ENCODE data around the gene SAMD13. TPM values are rescaled to one million over a fixed set of nuclear protein-coding genes. Genes with fewer than 3 reads are reported as not detected.

Gene SAMD13
- total RNA-seq, 6 experiments from 2014 or later, result 0.40 to 0.68 (median 0.47) TPM; not detected in 3

DNA sequence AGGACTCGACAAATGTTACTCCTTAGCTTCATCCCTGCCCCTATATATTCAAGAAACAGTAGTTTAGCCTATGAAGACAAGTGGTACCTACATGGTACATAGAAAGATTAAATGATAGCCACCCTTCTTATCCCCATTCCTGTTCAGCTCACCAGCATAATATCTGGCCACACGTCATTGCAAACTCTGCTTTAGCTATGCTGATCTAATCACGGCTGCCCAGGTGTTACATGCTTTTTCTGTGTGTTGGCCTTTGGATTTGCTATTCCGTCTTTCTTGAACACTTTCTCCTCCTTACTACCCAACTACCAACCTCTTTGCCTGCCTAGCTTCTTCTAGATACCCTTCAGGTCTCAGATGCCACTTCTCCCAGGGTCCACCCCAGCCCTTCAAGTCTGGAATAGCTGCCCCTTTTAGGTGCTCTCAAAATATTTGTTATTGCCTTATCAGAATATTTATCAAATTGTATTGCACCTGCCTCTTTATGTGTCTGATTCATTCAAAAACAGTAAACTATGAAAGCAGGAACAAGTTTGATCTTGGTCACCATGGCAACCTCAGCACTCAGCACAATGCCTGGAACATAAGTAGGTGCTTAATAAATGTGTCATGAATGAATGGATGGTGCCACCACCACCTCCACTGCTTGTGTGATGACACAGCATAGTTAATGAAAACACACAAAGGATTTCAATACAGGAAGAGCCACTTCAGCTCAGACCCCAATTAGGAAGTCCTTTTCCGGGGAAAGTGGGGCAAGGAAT, 85.4 kb downstream of the SAMD13 start:
- TF ChIP-seq POLR2A (IDR thresholded peaks at IDR 0.05), result no peak
- TF ChIP-seq, protein P1, sequence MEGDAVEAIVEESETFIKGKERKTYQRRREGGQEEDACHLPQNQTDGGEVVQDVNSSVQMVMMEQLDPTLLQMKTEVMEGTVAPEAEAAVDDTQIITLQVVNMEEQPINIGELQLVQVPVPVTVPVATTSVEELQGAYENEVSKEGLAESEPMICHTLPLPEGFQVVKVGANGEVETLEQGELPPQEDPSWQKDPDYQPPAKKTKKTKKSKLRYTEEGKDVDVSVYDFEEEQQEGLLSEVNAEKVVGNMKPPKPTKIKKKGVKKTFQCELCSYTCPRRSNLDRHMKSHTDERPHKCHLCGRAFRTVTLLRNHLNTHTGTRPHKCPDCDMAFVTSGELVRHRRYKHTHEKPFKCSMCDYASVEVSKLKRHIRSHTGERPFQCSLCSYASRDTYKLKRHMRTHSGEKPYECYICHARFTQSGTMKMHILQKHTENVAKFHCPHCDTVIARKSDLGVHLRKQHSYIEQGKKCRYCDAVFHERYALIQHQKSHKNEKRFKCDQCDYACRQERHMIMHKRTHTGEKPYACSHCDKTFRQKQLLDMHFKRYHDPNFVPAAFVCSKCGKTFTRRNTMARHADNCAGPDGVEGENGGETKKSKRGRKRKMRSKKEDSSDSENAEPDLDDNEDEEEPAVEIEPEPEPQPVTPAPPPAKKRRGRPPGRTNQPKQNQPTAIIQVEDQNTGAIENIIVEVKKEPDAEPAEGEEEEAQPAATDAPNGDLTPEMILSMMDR (IDR thresholded peaks at IDR 0.05), result no peak
- H3K36me3 ChIP-seq, result no peaks in the 10 kb centered on the region
- intact Hi-C loops (cut with DNase I), result no loop called here
- H3K9me3 ChIP-seq, result no peaks in the 10 kb centered on the region
- no peaks in the 10 kb centered on the region for H3K4me1 ChIP-seq
- no peak overlapping the region for H3K27ac ChIP-seq
- ATAC-seq, result no peak
- H3K4me3 ChIP-seq, result no peak overlapping the region
- 72% methylated on average over 4 of the region's 5 CpGs for WGBS (ENCODE audit: insufficient coverage, low coverage, low lambda C conversion rate, missing lambda C conversion rate)
- DNase-seq, result no peak
- H3K27me3 ChIP-seq, result no peaks in the 10 kb centered on the region

DNA sequence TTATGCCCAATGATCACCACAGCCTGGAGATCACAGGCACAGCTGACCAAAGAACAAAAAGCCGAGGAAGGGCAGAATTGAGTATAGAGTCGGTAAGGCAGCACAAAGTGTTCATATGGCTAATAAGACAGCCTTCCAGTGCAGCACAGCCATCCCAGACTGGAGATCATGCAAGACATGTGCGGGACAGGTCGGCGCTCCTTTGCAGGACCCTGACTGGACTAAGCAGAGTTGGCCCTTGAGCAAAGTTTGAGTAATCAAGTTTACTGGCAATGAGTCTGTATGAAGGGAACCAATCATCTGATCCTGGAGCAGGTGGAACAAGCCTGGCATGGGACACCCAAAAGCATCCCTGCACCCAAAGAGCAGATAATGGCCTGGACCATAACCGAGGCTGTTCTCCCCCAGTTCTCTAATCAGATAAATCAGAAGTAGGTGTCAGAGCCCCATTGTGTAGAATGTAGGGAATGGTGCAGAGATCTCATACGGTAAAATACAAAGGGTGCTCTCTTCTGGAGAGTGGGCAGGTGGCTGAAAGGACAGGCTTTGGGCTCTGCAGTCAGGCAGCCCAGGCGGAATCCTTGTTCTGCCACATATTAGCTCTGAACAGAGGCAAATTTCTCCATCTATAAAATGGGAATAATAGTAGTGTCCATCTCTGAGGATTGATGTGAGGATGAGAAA, 86.1 kb downstream of the SAMD13 start:
- TF ChIP-seq POLR2A (IDR thresholded peaks at IDR 0.05), result no peak
- TF ChIP-seq, protein P1 (IDR thresholded peaks at IDR 0.05), result no peak
- Histone ChIP-seq H3K4me1 (no peaks in the 10 kb centered on the region), H3K9me3 (no peaks in the 10 kb centered on the region), H3K4me3 (no peak overlapping the region), H3K27ac (no peak overlapping the region), H3K36me3 (no peaks in the 10 kb centered on the region), H3K27me3 (no peaks in the 10 kb centered on the region)
- ATAC-seq (no peak), DNase-seq (no peak)
- 82% methylated on average over 5 of the region's 8 CpGs for WGBS (ENCODE audit: insufficient coverage, low coverage, low lambda C conversion rate, missing lambda C conversion rate)
- intact Hi-C loops (cut with DNase I), result no loop called here

GRCh38 chr1:84390226-84390625, 88.7 kb downstream of the SAMD13 start:
- ATAC-seq (no peak), DNase-seq (no peak)
- Histone ChIP-seq H3K9me3 (no peaks in the 10 kb centered on the region), H3K4me3 (no peak overlapping the region), H3K4me1 (no peaks in the 10 kb centered on the region), H3K27me3 (no peaks in the 10 kb centered on the region), H3K27ac (no peak overlapping the region), H3K36me3 (no peaks in the 10 kb centered on the region)
- TF ChIP-seq, protein P1 (IDR thresholded peaks at IDR 0.05), result no peak
- TF ChIP-seq POLR2A (IDR thresholded peaks at IDR 0.05), result no peak
- intact Hi-C loops (cut with DNase I), result no loop called here

GRCh38 chr1:84398175-84399155, 97.0 kb downstream of the SAMD13 start, which contains the start of gene DNASE2B:
TSS of gene DNASE2B (plus strand) at chr1:84398484. CDS start at chr1:84398565, 81 bp downstream.
- intact Hi-C loops (cut with DNase I), result no loop called here
- Histone ChIP-seq H3K36me3 (no peaks in the 10 kb centered on the region), H3K9me3 (no peaks in the 10 kb centered on the region), H3K27me3 (no peaks in the 10 kb centered on the region), H3K27ac (no peak within 1 kb of the TSS), H3K4me3 (no peak within 1 kb of the TSS), H3K4me1 (no peaks in the 10 kb centered on the region)
- 83% methylated on average over 8 of the region's 11 CpGs for WGBS (ENCODE audit: insufficient coverage, low coverage, low lambda C conversion rate, missing lambda C conversion rate)
- TF ChIP-seq POLR2A (IDR thresholded peaks at IDR 0.05), result no peak
- TF ChIP-seq, protein P1 (IDR thresholded peaks at IDR 0.05), result no peak
- ATAC-seq, result no peak
- DNase-seq, result no peak

Small RNA genes lying within 50 kb of the gene (small RNA-seq; reads per million reads assigned to genes)
- gene RF00410, result 0 to 0.10 reads per million in 2 experiments

Other genes with a start within 250 kb of the SAMD13 start
- 10 to 100 TPM; 11.1 to 19.7 (median 15.6) TPM for gene PRKACB, start 157.4 kb upstream of the SAMD13 start, total RNA-seq
- under 1 TPM in 3 of 6 experiments, not detected in 3; 0.17 to 0.25 (median 0.25) TPM for gene DNASE2B, start 96.8 kb downstream of the SAMD13 start, total RNA-seq
- 10 to 100 TPM in 5 of 6 experiments, 1 to 10 TPM in 1; 8.6 to 29.7 (median 14.0) TPM for gene RPF1, start 177.6 kb downstream of the SAMD13 start, total RNA-seq
- 1 to 10 TPM in 3 of 6 experiments, under 1 TPM in 3; 0.31 to 1.7 (median 0.92) TPM for gene SPATA1, start 204.7 kb downstream of the SAMD13 start, total RNA-seq
- gene GNG5, start 204.9 kb downstream of the SAMD13 start, total RNA-seq, result 10 to 100 TPM; 44.5 to 85.0 (median 54.6) TPM

Data from right lobe of liver (tissue), 6 donors.